HG03196 (cell line): Measurements from ENCODE around the gene ATP5PD.

Experiments
- ATAC-seq: cut with Tn5 transposase; IDR thresholded peaks from one replicate; pipeline ENCODE4 v1.9.1; 2021; ENCODE audit not compliant: unreplicated experiment

Gene ATP5PD

GRCh38 chr17:75001915-75002843 is 44.6 kb downstream of the ATP5PD start:
- ATAC-seq: no peak

GRCh38 chr17:74999523-74999922 is 47.2 kb downstream of the ATP5PD start:
- ATAC-seq: no peak

- no peak for ATAC-seq
Observed at GRCh38 chr17:74998783-74999182, 48.0 kb downstream of the ATP5PD start.

- no peak for ATAC-seq
Observed at GRCh38 chr17:74995847-74996246, 50.9 kb downstream of the ATP5PD start.

GRCh38 chr17:74994440-74994839 is 52.3 kb downstream of the ATP5PD start:
- no peak for ATAC-seq

- no peak for ATAC-seq
Observed at GRCh38 chr17:74992223-74992622, 54.5 kb downstream of the ATP5PD start.

GRCh38 chr17:74990581-74991105 is 56.1 kb downstream of the ATP5PD start:
- no peak for ATAC-seq
